H9 (cell line): ENCODE data around the gene KLF18. TPM values are rescaled to one million over a fixed set of nuclear protein-coding genes. Genes with fewer than 3 reads are reported as not detected.

Experiments
- DNase-seq: peaks from one replicate; pipeline ENCODE4 v3.0.0-alpha.2; 2017
- H2AFZ ChIP-seq: one replicate; pipeline ENCODE4 v1.6.1; 2013; ENCODE audit warnings: mild to moderate bottlenecking, low read length, control low read depth, moderate library complexity
- H2AK5ac ChIP-seq: 2 replicates; pipeline ENCODE4 v1.6.1; 2013; ENCODE audit warnings: low read length, control low read depth, mixed read lengths; ENCODE audit not compliant: insufficient read length
- H2BK120ac ChIP-seq: one replicate; pipeline ENCODE4 v1.6.1; 2013; ENCODE audit warnings: low read depth, mild to moderate bottlenecking, low read length, control low read depth, inconsistent platforms; ENCODE audit not compliant: poor library complexity, severe bottlenecking
- H2BK12ac ChIP-seq: 2 replicates; pipeline ENCODE4 v1.6.1; 2013; ENCODE audit warnings: low read length, control low read depth, mixed read lengths, low read depth; ENCODE audit not compliant: insufficient read length
- H2BK15ac ChIP-seq: 2 replicates; pipeline ENCODE4 v1.6.1; 2013; ENCODE audit warnings: low read depth, low read length, control low read depth
- H2BK20ac ChIP-seq: one replicate; pipeline ENCODE4 v1.6.1; 2013; ENCODE audit warnings: low read depth, mild to moderate bottlenecking, low read length, control low read depth, inconsistent platforms; ENCODE audit not compliant: poor library complexity, severe bottlenecking
- H2BK5ac ChIP-seq: 2 replicates; pipeline ENCODE4 v1.6.1; 2013; ENCODE audit warnings: low read length, control low read depth, mixed read lengths; ENCODE audit not compliant: insufficient read length
- H3K14ac ChIP-seq: 2 replicates; pipeline ENCODE4 v1.6.1; 2013; ENCODE audit warnings: low read length, control low read depth; ENCODE audit not compliant: insufficient read depth
- H3K18ac ChIP-seq: 2 replicates; pipeline ENCODE4 v1.6.1; 2013; ENCODE audit warnings: low read depth, mild to moderate bottlenecking, mixed read lengths, low read length, control low read depth; ENCODE audit not compliant: insufficient read length
- H3K23ac ChIP-seq: 2 replicates; pipeline ENCODE4 v1.6.1; 2013; ENCODE audit warnings: low read length, control low read depth, mixed read lengths, low read depth; ENCODE audit not compliant: insufficient read length
- H3K23me2 ChIP-seq: 2 replicates; pipeline ENCODE4 v1.6.1; 2013; ENCODE audit warnings: low read depth, mild to moderate bottlenecking, mixed read lengths, low read length, control low read depth; ENCODE audit not compliant: insufficient read length, poor library complexity, severe bottlenecking
- H3K27ac ChIP-seq: 2 replicates; pipeline ENCODE4 v1.5.1; 2013; ENCODE audit warnings: low read length, control low read depth, mixed read lengths, low read depth; ENCODE audit not compliant: insufficient read length
- H3K27me3 ChIP-seq: 2 replicates; pipeline ENCODE4 v1.6.1; 2013; ENCODE audit warnings: low read length, control low read depth, inconsistent platforms; ENCODE audit not compliant: insufficient read depth
- H3K4ac ChIP-seq: 2 replicates; pipeline ENCODE4 v1.6.1; 2013; ENCODE audit warnings: low read depth, mild to moderate bottlenecking, control low read depth, inconsistent platforms, low read length, moderate library complexity
- H3K4me1 ChIP-seq: 2 replicates; pipeline ENCODE4 v1.6.1; 2013; ENCODE audit warnings: low read length, control low read depth, inconsistent platforms; ENCODE audit not compliant: insufficient read depth
- H3K4me2 ChIP-seq: 2 replicates; pipeline ENCODE4 v1.6.1; 2013; ENCODE audit warnings: low read length, control low read depth, mixed read lengths; ENCODE audit not compliant: insufficient read length, insufficient read depth
- H3K56ac ChIP-seq: 2 replicates; pipeline ENCODE4 v1.6.1; 2013; ENCODE audit warnings: low read depth, mild to moderate bottlenecking, mixed read lengths, low read length, control low read depth; ENCODE audit not compliant: insufficient read length
- H3K79me1 ChIP-seq: 2 replicates; pipeline ENCODE4 v1.6.1; 2013; ENCODE audit warnings: low read depth, mild to moderate bottlenecking, moderate library complexity, low read length, control low read depth, inconsistent platforms; ENCODE audit not compliant: insufficient read depth, poor library complexity, severe bottlenecking
- H3K79me2 ChIP-seq: 2 replicates; pipeline ENCODE4 v1.6.1; 2013; ENCODE audit warnings: low read length, control low read depth, inconsistent platforms; ENCODE audit not compliant: insufficient read depth
- H3K9ac ChIP-seq: 2 replicates; pipeline ENCODE4 v1.6.1; 2013; ENCODE audit warnings: low read length, control low read depth, mixed read lengths; ENCODE audit not compliant: insufficient read length; ENCODE audit errors: extremely low read depth
- H3K9me3 ChIP-seq: one replicate; pipeline ENCODE4 v1.6.1; 2013; ENCODE audit warnings: low read depth, low read length, inconsistent platforms; ENCODE audit not compliant: control insufficient read depth
- H3T11ph ChIP-seq: one replicate; pipeline ENCODE4 v1.6.1; 2013; ENCODE audit warnings: mild to moderate bottlenecking, low read length, control low read depth, inconsistent platforms
- H4K20me1 ChIP-seq: one replicate; pipeline ENCODE4 v1.6.1; 2013; ENCODE audit not compliant: control insufficient read depth, insufficient read length, insufficient read depth
- H4K5ac ChIP-seq: 2 replicates; pipeline ENCODE4 v1.6.1; 2013; ENCODE audit warnings: low read depth, mild to moderate bottlenecking, mixed read lengths, low read length, control low read depth; ENCODE audit not compliant: insufficient read length
- H4K8ac ChIP-seq: replicated peaks from 2 replicates; pipeline ENCODE4 v1.6.1; 2013; ENCODE audit warnings: low read length, control low read depth, mixed read lengths, low read depth; ENCODE audit not compliant: insufficient read length
- H4K91ac ChIP-seq: 2 replicates; pipeline ENCODE4 v1.6.1; 2013; ENCODE audit warnings: low read depth, mild to moderate bottlenecking, moderate library complexity, mixed read lengths, low read length, control low read depth; ENCODE audit not compliant: insufficient read length
- H3K27ac Mint-ChIP-seq, 3 experiments: 2 replicates in 2 of 3; 3 replicates in 1 of 3; pipeline ENCODE4 v1.8.0; 2020 to 2021; ENCODE audit warnings: mixed read lengths in 3 of 3, mild to moderate bottlenecking in 1 of 3, moderate library complexity in 1 of 3
- H3K27me3 Mint-ChIP-seq: 2 replicates; pipeline ENCODE4 v1.8.0; 2021; ENCODE audit warnings: low read depth, mild to moderate bottlenecking, moderate library complexity, mixed read lengths
- H3K36me3 Mint-ChIP-seq, 3 experiments: 2 replicates in 2 of 3; 3 replicates in 1 of 3; pipeline ENCODE4 v1.8.0; 2020 to 2021; ENCODE audit warnings: low read depth in 3 of 3, mixed read lengths in 3 of 3; ENCODE audit not compliant: insufficient read depth in 1 of 3
- H3K4me1 Mint-ChIP-seq, 2 experiments: 2 replicates each; pipeline ENCODE4 v1.8.0; 2020; ENCODE audit warnings: mixed read lengths in 2 of 2
- H3K4me3 Mint-ChIP-seq, 2 experiments: 2 replicates in 1 of 2; 3 replicates in 1 of 2; pipeline ENCODE4 v1.8.0; 2020 to 2021; ENCODE audit warnings: mild to moderate bottlenecking in 2 of 2, mixed read lengths in 2 of 2, moderate library complexity in 1 of 2
- H3K9me3 Mint-ChIP-seq, 2 experiments: 2 replicates in 1 of 2; 3 replicates in 1 of 2; pipeline ENCODE4 v1.8.0; 2020; ENCODE audit warnings: mild to moderate bottlenecking in 2 of 2, mixed read lengths in 2 of 2, moderate library complexity in 1 of 2
- CTCF ChIP-seq: fragments of 200-600 bp; sonication (generic); conservative IDR thresholded peaks from 3 replicates; pipeline ENCODE4 v1.8.0; 2021; ENCODE audit warnings: antibody characterized with exemption, mild to moderate bottlenecking
- WGBS: extraction: QIAGEN DNeasy Blood & Tissue Kit; methylation state at CpG from one replicate; pipeline ENCODE4 v1.1.7; 2013; ENCODE audit warnings: missing lambda C conversion rate, low lambda C conversion rate, mixed read lengths; ENCODE audit not compliant: insufficient read length; ENCODE audit errors: extremely low coverage; 5-methylcytosine and 5-hydroxymethylcytosine counted together
- total RNA-seq: library from RNA; stranded (reverse); gene quantifications from 2 replicates; pipeline ENCODE4 v1.2.1, GENCODE V29; 2021

Gene KLF18
- total RNA-seq, 1 experiment from 2014 or later = 0.07 TPM

- Histone ChIP-seq H2BK5ac (no peak overlapping the region), H3K56ac (no peak overlapping the region), H3K14ac (no peak overlapping the region), H3K23ac (no peak overlapping the region), H3K23me2 (no peaks in the 10 kb centered on the region), H3K79me2 (no peaks in the 10 kb centered on the region), H4K5ac (no peak overlapping the region), H3K4me1 (no peaks in the 10 kb centered on the region), H3K27ac (no peak overlapping the region), H2BK20ac (no peak overlapping the region), H2AK5ac (no peak overlapping the region), H3K4me2 (no peak overlapping the region), H4K91ac (no peak overlapping the region), H4K8ac (no peak overlapping the region), H3K9me3 (no peaks in the 10 kb centered on the region), H3K4ac (no peak overlapping the region), H3K79me1 (no peaks in the 10 kb centered on the region), H3T11ph (no peak overlapping the region), H3K27me3 (no peaks in the 10 kb centered on the region), H3K9ac (no peak overlapping the region), H2AFZ (no peak overlapping the region), H3K18ac (no peak overlapping the region), H2BK15ac (no peak overlapping the region), H4K20me1 (no peaks in the 10 kb centered on the region), H2BK12ac (no peak overlapping the region), H2BK120ac (no peak overlapping the region)
- peak; percentile 25; the same call in 1 of the 3 replicates for TF ChIP-seq CTCF
- H3K4me1 Mint-ChIP-seq = 0 out of 4 replicates have a peak, but pooled peaks cover 0 to 4% of the 10 kb centered on the region in 2 experiments
- H3K36me3 Mint-ChIP-seq = peaks cover 0 to under 1% (median 0%) of the 10 kb centered on the region in 3 experiments; a peak in 3 of 7 replicates
- H3K4me3 Mint-ChIP-seq = no peak overlapping the region
- peaks cover 4 to 9% of the 10 kb centered on the region in 2 experiments for H3K9me3 Mint-ChIP-seq
- H3K27me3 Mint-ChIP-seq = no peaks in the 10 kb centered on the region; the same call in none of the 2 replicates
- WGBS = no CpG with 5 or more reads among the region's 5 CpGs
- no peak overlapping the region for H3K27ac Mint-ChIP-seq
- DNase-seq = no peak
These were observed 27.2 kb upstream of the KLF18 start for GRCh38 chr1:44168520-44169098.
